ENCODE data around the gene PPP1R1C.

The PPP1R1C gene

DNA sequence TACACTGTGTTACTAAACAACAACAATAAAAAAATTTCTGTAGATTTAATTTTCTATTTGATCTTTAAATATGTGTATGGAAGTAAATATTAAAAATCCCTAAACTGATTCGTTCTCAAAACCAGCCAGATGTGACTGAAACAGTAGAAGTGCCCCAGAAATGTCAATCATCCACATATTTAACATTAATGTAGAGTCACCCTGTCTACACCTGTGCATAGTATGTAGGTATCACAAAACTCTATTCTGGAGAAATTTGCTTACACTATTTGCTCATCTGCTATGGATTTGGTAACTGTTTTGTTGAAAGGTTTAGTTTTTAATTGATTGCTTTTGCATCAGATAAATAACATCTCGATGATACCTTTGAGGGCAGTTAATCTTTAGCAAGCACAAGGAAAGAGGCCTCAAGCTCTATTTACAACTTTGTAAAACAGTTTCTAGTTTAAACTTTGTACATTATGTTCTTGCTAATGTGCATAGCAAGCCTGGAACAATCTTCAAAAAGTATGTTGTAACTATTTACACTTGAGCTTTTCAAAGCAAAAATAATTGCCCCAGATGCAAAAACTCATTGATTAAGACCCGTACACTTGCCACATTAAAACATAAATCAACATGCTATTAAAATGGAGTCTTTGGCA, 76.8 kb downstream of the PPP1R1C start:
- no peak for DNase-seq (ENCODE audit: low read depth in 2 of 3, low spot score in 2 of 3)

- DNase-seq (ENCODE audit: low read depth in 2 of 3, low spot score in 2 of 3): no peak
Measured at GRCh38 chr2:182064019-182064778, 78.5 kb downstream of the PPP1R1C start.

DNA sequence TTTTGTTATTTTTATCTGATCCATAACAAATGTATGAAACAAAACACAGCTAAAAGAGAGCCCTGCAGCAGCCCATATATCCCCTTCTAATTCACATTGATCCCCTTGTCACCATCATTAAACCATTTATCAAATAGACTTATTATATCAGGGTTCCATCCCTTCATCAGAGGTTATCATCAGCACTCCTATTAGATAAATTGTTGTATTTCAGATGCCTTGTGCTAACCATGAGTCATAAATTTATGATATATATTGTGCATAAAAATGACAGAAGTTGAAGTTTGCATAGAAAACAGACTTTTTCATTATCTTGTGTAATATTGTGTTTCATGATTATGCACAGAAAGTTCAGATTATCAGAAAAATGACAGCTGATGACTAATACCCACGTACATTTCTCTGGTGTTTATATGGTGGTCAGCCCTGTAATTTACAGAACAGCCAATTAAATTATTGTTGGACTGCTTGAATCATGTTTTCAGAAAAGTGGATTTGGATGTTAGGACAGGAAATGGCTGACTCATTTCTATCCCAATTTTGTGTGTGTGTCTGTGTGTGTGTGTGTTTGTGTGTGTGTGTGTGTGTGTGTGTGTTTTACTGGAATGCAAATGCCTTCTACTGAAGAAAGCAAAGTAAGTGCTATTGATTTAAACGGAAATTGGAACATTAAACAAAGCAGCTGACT, 80.9 kb downstream of the PPP1R1C start:
- DNase-seq (ENCODE audit: low read depth in 2 of 3, low spot score in 2 of 3): no peak

GRCh38 chr2:182067393-182067792, 81.7 kb downstream of the PPP1R1C start:
- no peak for DNase-seq (ENCODE audit: low read depth in 2 of 3, low spot score in 2 of 3)

- no peak for DNase-seq (ENCODE audit: low read depth in 2 of 3, low spot score in 2 of 3)
Measured at GRCh38 chr2:182068811-182069210, 83.2 kb downstream of the PPP1R1C start.

GRCh38 chr2:182069416-182069815, 83.8 kb downstream of the PPP1R1C start:
- DNase-seq (ENCODE audit: low read depth in 2 of 3, low spot score in 2 of 3): no peak

DNA sequence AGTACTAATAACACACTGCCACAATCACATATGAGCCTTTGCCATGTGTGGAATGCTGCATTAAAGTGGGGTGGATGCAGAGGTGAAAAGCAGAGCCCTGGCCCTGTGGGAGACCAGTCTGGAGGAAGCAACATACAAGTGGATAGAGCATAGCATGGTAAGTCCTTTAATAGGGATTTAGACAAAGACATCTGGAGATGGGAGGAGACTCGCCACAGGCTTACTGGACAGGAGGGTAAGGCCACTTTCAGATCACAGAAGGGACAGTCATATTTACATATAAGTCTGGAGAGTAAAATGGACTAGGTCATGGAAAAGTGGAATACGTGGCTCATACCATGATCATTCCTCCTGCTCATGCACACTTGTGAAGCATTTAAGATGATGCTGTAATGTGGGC, 84.3 kb downstream of the PPP1R1C start:
- DNase-seq (ENCODE audit: low read depth in 2 of 3, low spot score in 2 of 3): no peak

DNA sequence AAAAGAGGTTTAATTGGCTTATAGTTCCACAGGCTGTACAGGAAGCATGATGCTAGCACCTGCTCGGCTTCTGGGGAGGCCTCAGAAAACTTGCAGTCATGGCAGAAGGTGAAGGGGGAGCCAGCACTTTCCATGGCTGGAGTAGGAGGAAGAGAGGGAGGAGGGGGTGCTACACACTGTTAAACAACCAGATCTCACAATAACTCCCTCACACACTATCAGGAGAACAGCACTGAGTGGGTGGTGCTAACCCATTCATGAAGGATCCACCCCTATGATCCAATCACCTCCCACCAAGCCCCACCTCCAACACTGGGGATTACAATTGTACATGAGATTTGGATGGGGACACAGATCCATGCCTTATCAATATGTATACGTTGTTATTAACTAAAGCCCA, 85.1 kb downstream of the PPP1R1C start:
- DNase-seq (ENCODE audit: low read depth in 2 of 3, low spot score in 2 of 3): no peak

DNA sequence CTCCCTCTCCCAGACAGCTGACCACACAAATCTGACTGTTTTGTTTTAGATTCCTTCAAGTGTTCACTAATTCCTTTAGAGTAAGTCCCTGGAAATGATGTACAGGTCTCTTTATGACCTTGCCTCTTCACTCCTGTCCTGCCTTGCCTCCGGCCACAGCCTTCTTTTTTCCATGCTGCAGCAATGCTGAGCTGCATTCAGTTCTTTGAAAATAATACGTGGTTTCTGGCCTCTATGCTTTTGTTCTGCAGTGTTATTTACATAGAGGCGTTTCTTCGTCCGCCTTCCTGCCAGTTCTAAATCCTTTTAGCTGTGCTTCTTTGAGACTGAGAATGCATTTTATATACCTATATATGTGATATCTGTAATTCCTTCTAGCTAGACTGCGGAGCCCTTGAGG, 87.2 kb downstream of the PPP1R1C start:
- DNase-seq (ENCODE audit: low read depth in 2 of 3, low spot score in 2 of 3): no peak

DNA sequence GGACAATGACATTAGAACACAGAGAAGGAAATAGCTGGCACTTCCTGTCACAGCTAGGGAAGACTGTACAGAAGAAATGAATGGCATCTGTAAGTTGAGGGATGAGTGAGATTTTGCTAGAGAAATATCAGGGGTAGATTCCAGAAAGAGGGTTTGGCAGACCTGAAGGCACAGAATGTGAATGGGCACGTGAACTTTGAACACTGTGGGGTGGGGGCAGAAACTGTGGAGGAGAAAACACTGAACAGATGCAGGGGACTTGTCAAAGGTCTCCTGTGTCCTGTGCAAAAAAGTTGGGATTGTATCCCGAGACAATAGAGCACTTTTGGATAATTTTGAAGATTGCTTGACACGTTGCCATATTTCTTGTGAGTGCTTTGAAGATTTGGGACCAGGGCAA, 88.0 kb downstream of the PPP1R1C start:
- no peak for DNase-seq (ENCODE audit: low read depth in 2 of 3, low spot score in 2 of 3)

DNA sequence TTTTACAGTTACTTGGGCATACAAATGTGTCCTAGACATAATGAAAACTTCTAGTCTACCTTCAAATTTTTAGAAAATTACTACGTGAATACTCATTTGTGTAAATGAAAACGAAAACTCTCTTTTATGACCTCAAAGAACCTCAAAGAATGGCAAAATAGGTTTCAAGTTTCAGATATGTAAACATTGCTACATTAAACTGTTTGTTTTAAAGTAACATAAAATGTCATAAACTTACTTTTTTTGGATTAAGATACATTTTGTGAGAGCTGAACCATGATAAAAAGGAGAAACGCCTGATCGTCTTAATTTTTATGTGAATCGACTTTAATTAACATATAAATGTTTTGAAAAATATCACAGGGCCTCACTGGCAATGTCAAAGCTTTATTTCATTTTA, 91.4 kb downstream of the PPP1R1C start:
- no peak for DNase-seq (ENCODE audit: low read depth in 2 of 3, low spot score in 2 of 3)

DNA sequence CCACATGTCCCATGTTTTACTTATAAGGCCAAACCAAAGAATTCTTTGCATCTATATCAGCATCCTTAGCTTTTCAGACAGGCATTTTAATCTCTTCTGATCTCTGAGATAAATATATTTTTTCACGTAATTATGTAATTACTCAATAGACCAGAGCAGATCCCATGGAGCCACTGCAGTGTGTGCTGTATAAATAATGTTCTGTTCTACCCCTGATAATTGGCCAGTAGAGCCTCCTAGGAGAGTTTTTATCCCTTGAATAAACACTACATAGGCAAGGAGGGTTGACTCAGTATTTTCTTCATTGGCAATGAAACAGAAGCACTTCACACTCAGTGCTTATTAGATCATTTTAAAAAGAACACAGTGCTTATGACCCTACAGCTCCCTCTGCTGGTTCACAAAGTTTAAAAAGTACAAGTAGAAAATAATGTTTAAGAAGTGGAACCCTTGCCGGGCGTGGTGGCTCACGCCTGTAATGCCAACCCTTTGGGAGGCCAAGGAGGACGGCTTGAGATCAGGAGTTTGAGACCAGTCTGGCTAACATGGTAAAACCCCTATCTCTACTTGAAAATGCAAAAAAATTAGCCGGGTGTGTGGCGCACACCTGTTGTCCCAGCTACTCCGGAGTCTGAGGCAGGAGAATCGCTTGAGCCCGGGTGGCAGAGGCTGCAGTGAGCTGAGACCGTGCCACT, 91.9 kb downstream of the PPP1R1C start:
- no peak for DNase-seq (ENCODE audit: low read depth in 2 of 3, low spot score in 2 of 3)

DNA sequence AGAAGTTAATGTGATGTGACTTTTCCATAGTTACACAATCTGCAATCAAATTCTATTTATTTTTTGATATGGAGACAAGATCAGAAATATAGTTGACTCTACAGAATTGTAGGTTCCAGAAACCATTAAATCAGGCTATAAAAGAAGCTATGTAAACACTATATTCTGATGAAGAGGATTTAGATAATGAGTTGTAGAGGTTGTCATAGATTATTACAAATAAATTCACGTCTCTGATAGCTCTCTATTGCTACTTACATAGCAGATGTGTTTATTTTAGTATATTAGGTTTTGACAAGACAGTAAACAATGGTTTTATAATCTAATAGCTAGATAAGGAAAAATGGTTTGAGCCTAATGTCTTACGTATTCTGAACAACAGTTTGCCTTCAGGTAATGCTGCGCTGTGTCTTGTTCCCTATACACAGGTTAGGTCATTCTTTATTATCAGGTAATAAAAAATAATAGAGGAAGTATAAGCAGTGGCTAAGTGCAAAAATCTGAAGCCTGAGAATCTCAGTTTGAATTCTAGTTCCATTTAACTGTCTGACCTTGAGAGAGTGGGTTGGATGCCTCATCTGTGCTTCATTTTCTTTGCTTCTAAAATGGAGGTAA, 93.4 kb downstream of the PPP1R1C start:
- DNase-seq (ENCODE audit: low read depth in 2 of 3, low spot score in 2 of 3): no peak

GRCh38 chr2:182080493-182080892, 94.8 kb downstream of the PPP1R1C start:
- no peak for DNase-seq (ENCODE audit: low read depth in 2 of 3, low spot score in 2 of 3)

GRCh38 chr2:182081602-182082260, 96.1 kb downstream of the PPP1R1C start:
- no peak for DNase-seq (ENCODE audit: low read depth in 2 of 3, low spot score in 2 of 3)

- no peak for DNase-seq (ENCODE audit: low read depth in 2 of 3, low spot score in 2 of 3)
Measured at GRCh38 chr2:182088681-182089320, 103.1 kb downstream of the PPP1R1C start.

- no peak for DNase-seq (ENCODE audit: low read depth in 2 of 3, low spot score in 2 of 3)
Measured at GRCh38 chr2:182090486-182090885, 104.8 kb downstream of the PPP1R1C start.

DNA sequence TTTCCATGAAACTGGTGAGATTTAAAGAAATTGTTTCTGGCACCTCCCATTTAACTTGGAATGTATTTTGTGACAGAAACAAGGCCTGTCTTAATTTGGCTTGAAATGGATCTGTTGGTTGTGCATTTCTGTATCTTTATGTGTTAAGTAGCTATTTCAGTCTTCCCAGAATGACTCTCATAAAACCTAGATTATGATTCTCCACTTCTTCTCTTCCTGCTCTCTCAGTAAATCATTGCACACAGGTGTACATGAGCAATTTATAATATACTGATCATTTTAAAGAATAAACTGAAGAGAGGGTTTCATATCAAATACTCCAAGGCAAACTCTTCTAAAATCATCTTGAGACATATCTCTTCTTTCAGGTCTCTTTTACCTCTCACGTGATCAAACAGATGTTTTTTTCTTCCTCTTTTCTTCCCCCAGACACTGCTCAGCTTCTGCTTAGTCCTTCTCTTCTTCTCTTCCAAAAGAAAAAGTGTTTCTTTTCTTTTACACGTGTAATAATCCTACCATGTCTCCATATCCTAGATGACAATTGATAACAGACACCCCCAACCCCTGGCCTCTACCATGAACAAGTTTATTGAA, 112.0 kb downstream of the PPP1R1C start:
- no peak for DNase-seq (ENCODE audit: low read depth in 2 of 3, low spot score in 2 of 3)

- DNase-seq (ENCODE audit: low read depth in 2 of 3, low spot score in 2 of 3): no peak
Measured at GRCh38 chr2:182098648-182099047, 113.0 kb downstream of the PPP1R1C start.

- DNase-seq (ENCODE audit: low read depth in 2 of 3, low spot score in 2 of 3): no peak
Measured at GRCh38 chr2:182101263-182101662, 115.6 kb downstream of the PPP1R1C start.

All from activated CD8-positive, alpha-beta memory T cell treated with anti-CD3 and anti-CD28 coated beads for 48 hours (primary cell).